ELR (cell line): ENCODE results near the gene SCUBE1.

Source experiments
- DNase-seq: peaks from one replicate; pipeline ENCODE4 v3.0.0-alpha.2; 2015; ENCODE audit warnings: low read depth

Gene SCUBE1

GRCh38 chr22:43257549-43257948 is 85.6 kb downstream of the SCUBE1 start:
- no peak for DNase-seq

GRCh38 chr22:43256976-43257545 is 86.1 kb downstream of the SCUBE1 start:
- DNase-seq, result no peak

DNA sequence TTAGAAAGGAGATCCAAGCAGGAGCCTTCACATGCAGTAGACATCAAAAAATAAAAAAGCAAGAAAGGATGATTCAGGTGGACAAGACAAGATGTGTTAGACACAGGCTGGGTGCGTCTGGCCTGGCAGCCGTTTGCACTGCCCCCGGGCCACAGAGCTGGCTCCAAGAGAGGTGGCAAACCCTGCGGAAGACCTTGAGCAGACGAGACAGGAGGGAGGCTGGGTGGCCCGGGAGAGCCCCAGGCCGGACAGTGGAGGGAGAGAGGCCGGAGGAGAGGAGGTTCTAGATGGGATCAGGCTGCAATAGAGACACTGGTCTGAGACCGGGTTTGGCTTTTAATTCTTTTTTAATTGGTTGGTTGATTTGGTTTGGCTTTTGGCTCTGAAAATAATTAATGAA is 86.6 kb downstream of the SCUBE1 start:
- no peak for DNase-seq

- no peak for DNase-seq
Measured at GRCh38 chr22:43255299-43255698, 87.9 kb downstream of the SCUBE1 start.

- no peak for DNase-seq
Measured at GRCh38 chr22:43253839-43254238, 89.3 kb downstream of the SCUBE1 start.

DNA sequence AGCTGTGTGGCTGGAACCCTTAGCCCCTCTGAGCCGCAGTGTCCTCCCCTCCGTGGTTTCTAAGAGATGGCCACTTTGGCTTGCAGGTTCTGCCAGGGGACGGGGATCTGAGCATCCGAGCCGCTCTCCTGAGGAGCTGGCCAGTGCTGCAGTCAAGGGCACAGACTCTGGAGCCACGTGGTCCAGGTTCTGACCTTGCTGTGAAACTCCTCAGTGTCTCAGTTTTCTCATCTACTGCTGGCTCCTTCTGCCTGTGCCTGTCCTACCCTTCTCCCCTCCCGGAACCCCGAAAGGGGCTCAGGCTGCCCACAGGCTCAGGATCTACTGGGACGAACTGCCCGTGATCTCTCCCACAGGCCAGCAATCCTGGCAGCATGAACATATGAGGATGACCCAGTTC is 90.9 kb downstream of the SCUBE1 start:
- no peak for DNase-seq

DNA sequence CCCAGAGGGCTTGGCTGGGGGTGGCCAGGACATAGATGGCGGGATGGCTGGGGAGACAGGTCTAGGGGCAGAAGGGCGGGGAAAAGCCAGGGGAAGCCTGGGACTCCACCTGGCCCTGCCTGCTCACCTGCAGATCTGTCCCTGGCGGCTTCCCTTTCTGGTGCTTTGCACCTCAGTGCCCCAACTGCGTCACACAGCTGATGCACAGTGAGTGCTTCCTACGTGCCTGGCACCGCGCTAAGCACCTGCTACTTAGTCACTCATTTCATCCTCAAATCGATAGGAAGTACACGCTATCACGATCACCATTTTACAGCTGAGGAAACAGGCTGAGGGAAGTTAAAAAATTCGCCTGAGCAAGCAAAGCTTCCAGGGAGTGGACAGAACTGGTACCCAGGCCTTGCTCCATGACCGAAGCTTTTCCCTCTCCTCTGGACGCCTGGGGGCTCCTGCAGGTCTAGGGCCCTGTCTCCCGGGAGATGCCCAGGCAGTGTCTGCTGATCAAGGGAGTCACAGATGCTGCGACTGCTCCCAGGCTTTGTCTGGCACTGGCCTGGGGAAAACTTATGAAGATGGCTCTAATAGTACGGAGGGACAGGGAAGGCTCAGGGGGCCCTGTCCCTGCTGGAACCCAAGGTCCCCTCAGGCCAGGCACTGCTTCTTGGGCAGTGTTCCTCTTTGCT is 93.2 kb downstream of the SCUBE1 start:
- DNase-seq, result no peak

DNA sequence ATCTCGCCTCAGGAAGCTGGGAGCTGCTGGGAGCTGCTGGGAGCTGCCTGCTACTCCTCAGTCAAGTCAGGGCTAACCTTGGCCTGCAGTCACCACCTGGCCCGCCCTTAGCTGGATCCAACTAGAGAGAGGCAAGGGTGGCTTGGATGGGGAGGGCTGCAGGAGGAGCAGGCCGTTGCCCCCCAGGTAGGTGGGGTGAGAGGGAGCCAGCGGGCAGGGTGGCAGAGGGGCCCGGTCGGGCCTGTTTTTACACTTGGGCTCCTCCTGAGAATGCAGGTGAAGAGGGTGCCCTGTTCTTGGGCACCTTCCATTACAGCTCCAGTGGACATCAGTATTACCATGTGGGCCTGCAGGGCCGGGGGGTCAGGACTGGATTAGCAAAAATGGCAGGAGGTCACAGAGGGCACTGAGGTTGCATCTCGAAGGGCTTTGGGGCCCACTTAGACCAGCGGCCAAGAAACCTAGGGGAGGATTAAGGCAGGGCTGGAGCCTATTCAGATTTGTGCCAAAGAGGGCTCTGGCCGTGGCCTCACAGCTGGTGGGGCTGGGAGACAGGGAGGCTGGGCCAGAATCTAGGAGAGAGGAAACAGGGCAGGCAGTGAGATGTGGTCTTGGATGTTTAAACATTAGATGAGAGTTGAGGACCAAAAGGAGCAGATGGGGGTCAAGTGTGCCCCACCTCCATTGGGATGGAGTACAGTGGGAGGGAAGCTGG is 95.5 kb downstream of the SCUBE1 start:
- no peak for DNase-seq

GRCh38 chr22:43246188-43246587 is 97.0 kb downstream of the SCUBE1 start:
- no peak for DNase-seq

GRCh38 chr22:43245717-43246116 is 97.5 kb downstream of the SCUBE1 start:
- DNase-seq, result no peak

GRCh38 chr22:43244803-43245527 is 98.2 kb downstream of the SCUBE1 start:
- DNase-seq, result no peak

GRCh38 chr22:43244402-43244801 is 98.8 kb downstream of the SCUBE1 start:
- DNase-seq, result no peak

- no peak for DNase-seq
Measured at GRCh38 chr22:43243324-43243723, 99.8 kb downstream of the SCUBE1 start.

GRCh38 chr22:43242627-43243026 is 100.5 kb downstream of the SCUBE1 start:
- DNase-seq, result no peak

DNA sequence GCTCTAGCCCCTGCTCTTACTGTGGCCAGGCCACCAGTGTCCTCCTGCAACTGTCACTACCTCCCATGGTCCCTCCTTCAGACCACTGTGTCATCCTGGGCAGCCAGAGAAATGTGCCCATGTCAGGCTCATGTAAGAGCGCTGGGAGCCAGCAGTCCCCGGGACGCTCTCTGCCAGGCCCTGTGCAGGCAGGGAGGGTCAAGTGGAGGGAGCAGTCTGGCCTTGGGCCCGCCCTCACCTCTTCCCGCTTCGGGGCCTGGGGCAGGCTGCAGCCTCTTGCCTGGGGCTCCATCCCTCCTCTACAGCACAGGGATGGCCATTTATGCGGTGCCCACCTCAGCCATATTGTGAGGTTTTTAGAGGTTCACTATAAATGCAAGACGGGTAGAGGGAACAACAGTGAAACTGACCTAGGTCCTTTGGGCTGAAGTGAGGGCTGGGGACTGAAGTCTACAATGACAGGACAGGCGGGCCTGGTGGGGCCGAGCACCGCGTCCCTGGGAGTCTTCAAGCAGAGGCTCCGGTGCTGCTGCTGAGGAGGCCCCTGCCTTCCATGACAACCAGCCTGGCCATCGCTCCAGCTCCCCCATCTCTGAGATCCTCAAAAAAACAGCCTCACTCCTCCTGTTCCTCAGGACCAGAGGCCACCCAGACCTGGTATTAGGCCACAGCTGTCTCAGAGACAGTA is 101.3 kb downstream of the SCUBE1 start:
- DNase-seq, result no peak

GRCh38 chr22:43241138-43241597 is 102.0 kb downstream of the SCUBE1 start:
- DNase-seq, result no peak

GRCh38 chr22:43240614-43241013 is 102.6 kb downstream of the SCUBE1 start:
- no peak for DNase-seq

GRCh38 chr22:43239956-43240355 is 103.2 kb downstream of the SCUBE1 start:
- DNase-seq, result no peak

GRCh38 chr22:43239193-43239780 is 103.9 kb downstream of the SCUBE1 start:
- no peak for DNase-seq

- DNase-seq, result no peak
Measured at GRCh38 chr22:43238526-43239006, 104.6 kb downstream of the SCUBE1 start.

DNA sequence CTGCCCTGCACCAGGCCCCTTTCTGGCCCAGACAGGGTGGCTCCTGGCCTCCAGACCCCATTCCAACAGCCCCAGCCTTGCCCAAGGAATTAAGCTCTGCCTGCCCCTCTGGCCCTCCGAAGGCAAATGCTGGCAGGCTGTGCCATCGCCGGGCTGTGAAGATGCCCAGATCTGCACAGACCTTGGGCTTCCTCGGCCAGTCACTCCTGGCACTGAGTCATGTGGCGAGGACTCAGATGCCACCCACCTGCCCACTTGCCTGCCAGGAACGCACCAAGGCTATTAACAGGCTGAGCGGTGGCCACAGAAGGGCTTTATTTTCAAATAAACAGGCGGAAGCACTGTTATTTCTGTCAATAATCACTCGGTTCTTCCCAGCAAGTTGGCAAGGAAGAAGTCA is 105.9 kb downstream of the SCUBE1 start:
- DNase-seq, result no peak
